Retinal pigment epithelial cell (primary cell): ENCODE results near the gene PIEZO2.

Experiments
- DNase-seq: peaks from one replicate; pipeline ENCODE4 v3.0.0-alpha.2; 2010; ENCODE audit warnings: low read depth
- H3K4me3 ChIP-seq: 2 replicates; pipeline ENCODE4 v1.5.1; 2011; ENCODE audit warnings: mild to moderate bottlenecking, low read length, control low read depth, moderate library complexity
- TF ChIP-seq, protein P1 (sequence below): conservative IDR thresholded peaks from 2 replicates; pipeline ENCODE4 v1.5.1; 2011; ENCODE audit warnings: low read depth, low read length, control low read depth, inconsistent platforms

PIEZO2 gene

GRCh38 chr18:11042247-11042646, 107.1 kb downstream of the PIEZO2 start:
- TF ChIP-seq, protein P1, sequence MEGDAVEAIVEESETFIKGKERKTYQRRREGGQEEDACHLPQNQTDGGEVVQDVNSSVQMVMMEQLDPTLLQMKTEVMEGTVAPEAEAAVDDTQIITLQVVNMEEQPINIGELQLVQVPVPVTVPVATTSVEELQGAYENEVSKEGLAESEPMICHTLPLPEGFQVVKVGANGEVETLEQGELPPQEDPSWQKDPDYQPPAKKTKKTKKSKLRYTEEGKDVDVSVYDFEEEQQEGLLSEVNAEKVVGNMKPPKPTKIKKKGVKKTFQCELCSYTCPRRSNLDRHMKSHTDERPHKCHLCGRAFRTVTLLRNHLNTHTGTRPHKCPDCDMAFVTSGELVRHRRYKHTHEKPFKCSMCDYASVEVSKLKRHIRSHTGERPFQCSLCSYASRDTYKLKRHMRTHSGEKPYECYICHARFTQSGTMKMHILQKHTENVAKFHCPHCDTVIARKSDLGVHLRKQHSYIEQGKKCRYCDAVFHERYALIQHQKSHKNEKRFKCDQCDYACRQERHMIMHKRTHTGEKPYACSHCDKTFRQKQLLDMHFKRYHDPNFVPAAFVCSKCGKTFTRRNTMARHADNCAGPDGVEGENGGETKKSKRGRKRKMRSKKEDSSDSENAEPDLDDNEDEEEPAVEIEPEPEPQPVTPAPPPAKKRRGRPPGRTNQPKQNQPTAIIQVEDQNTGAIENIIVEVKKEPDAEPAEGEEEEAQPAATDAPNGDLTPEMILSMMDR, result no peak
- H3K4me3 ChIP-seq, result no peak overlapping the region
- DNase-seq, result no peak

DNA sequence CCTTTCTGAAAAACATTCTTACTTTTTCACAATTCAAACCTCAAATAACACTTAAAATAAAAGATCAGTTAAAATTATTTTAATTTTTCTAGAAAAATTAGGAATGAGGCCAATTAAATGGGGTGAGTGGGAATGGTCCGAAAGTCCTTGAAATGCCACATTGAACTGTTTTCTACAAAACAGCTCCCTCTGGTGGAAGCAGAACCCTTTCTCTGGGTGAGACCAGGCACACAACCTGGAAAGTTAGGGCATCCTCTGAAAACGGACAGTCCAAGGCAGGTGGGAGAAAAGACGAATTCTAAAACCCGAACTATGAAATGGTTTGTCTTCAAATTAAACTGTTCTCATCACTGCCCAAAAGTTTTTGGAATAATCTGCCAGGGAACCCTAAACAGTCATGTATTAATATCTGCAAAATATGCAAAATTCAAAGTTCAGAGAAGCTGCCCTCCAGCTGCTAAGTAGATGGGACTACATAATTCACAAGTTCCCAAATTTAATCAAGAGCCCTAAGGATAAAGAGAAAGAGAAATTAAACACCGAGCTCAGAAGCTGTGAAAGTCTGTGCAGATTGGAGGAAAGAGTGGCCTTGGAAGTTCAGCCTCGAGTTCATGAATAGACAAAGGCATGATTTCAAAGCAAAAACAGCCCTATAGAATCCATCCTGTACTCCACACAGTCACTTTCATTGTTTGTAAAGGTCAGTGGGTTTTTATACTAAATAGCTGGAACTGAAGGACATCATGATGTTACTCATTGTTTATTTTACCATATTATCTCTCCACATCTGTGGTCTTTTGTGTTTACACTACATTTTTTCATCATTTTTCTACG, 108.3 kb downstream of the PIEZO2 start:
- TF ChIP-seq, protein P1, result peak; percentile 86
- no peak overlapping the region for H3K4me3 ChIP-seq
- no peak for DNase-seq

DNA sequence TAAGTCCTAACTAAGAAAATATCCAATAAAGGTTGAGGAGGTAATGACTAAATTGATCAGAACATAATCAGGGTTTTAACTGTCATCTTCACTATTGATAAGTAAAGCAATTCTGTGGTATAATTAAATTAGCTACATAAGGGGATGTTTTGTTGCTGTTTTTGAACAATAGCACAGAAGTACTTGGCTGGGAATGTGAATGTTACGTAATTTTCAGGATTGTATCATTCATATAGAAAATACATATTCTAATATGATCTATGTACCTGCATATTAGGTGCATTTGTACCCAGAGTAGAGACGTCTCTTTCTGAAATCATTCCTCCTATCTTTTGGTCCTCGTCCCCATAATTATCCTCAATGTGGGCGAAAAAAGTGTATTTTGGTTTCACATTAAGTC, 109.0 kb downstream of the PIEZO2 start:
- TF ChIP-seq, protein P1, result no peak
- DNase-seq, result no peak
- no peak overlapping the region for H3K4me3 ChIP-seq

GRCh38 chr18:11037533-11038240, 111.7 kb downstream of the PIEZO2 start:
- H3K4me3 ChIP-seq, result no peak overlapping the region
- TF ChIP-seq, protein P1, result no peak
- DNase-seq, result no peak

DNA sequence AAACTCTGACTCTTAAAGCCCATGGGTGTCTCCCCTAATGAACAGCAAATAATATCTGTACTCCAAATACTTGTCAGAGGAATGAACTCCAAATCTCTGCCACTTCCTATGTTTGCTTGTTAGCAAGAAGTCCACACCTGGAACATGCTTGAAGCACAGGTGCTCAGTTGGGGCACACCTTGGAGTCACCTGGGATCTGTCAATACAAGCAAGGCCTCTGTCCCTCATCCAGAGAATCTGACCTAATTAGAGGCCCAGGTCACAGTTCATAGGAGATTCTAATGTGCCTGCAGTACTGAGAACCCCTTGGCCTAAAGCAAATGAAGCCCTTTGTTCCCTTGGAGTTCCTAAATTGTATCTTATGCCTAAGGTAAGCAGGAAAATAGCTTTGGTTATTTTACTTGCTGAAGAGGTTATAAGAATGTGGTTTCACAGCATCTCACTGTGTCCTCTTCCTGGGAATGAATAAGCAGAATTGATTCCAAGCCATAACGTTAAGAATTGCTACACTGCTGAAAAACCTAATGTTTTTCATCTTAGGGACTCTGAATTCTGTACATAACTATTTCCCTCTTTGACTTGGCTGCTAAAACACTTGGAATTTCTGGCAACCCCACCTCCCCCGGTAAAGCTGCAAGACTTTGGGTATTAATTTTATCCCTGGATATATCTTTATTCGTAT, 113.4 kb downstream of the PIEZO2 start:
- no peak overlapping the region for H3K4me3 ChIP-seq
- TF ChIP-seq, protein P1, result no peak
- DNase-seq, result no peak

- TF ChIP-seq, protein P1, result no peak
- DNase-seq, result no peak
- H3K4me3 ChIP-seq, result no peak overlapping the region
These were observed 114.0 kb downstream of the PIEZO2 start for GRCh38 chr18:11035376-11035775.
